GM19438 (cell line): ENCODE measurements around the gene BACE1.

ENCODE experiments used
- ATAC-seq: cut with Tn5 transposase; IDR thresholded peaks from one replicate; pipeline ENCODE4 v1.9.1; 2021; ENCODE audit warnings: low read depth; ENCODE audit not compliant: unreplicated experiment

The BACE1 gene

DNA sequence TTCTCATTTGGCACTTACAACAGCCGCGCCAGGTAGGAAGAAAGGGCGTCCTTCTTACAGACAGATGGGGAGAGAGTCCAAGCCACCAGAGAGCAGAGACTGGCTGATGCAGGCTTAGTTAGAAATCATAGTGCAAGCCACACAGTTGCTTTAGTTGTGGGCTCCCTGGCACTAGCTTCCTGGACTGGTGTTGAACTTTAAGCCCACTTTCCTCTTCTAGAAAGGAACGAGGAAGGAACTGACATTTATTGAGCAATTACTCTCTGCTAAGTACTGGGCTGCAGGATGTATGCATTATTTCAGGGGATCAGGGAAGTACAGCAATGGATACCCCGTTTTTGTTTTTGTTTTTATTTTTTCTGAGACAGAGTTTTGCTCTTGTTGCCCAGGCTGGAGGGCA lies 3.0 kb downstream of the BACE1 start:
- ATAC-seq, result no peak

DNA sequence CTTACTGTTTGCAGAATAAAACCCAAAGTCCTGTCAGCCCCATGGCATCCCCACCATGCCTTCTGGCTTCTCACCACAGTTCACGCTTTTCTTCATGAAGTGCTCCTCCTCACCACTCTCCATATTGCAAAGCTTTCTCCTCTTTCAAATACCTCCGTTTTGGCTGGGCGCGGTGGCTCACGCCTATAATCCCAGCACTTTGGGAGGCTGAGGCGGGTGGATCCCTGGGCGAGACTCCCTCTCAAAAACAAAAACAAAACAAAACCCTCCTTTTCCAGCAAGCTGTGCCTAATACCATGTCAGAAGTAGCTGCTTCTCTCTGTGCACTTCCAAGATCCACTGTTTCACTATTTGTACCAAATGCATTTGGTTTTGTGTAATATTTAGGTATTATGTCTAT lies 6.7 kb downstream of the BACE1 start:
- no peak for ATAC-seq

DNA sequence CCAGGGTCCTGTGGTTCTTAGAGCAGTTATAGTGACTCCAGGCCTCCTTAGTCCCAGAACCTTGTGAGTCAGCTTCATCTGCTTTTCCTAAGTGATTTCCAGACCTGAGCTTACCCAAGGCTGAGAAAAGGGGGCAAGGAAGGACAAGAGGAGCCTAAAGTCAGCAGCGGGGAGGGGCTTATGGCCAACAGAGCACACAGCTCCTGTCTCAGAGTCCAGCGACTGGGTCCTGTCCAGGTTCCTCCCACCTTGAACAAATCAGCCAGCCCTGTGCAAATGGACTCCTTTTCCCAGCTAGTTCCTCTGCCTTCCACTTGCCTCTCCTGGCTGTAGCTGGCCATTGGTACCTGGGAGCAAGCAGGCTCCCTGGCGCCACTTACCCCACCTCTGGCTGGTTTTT lies 10.9 kb downstream of the BACE1 start:
- no peak for ATAC-seq

DNA sequence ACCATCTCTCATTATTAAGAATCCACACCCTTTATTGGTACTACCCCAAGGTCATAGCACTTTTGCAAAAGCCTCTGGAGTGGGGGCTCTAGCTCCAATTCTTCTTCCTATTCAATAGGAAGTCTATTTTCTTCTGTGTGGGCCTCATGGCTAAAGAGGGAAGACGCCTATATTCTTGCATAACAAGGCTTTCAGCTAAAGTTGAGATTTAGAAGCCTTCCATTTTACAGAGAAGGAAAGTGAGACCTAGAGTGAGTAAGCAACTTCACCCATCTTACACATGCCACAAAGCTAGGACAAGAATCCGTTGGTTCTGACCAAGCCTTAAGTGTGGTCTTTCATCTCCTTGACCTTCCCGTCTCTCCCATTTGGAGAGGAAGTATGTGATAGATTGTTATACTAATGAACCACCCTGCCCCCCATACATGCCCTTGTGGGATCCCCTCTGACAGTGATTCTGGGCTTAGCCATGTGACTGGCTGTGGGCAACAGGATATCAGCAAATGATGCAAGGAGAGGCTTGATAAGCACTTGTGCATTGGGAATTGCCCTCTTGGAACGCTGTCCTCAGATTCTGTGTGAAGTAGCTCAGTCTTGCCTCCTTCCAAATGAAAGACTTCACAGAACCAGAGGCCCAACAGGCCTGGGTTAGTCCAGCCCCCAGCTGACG lies 12.3 kb downstream of the BACE1 start:
- no peak for ATAC-seq

DNA sequence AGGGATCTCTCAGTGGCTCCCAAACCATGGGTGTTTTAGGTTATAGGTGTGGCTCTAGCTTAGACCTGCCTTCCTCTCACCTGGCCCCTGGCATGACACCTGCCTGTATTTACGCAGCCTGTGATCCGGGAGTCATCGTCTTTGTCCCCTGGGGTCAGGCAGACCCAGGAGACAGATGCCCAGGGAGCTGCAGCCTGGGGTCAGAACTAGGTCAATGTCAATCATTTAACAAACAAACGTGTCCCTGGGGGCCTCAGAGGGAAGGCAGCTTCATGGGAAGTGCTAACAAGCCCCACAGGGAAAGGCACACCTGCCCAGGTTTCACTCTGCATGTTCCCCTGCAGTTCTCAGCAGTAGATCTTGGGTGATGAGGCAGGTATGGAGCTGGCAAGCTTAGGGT lies 13.0 kb downstream of the BACE1 start:
- no peak for ATAC-seq

DNA sequence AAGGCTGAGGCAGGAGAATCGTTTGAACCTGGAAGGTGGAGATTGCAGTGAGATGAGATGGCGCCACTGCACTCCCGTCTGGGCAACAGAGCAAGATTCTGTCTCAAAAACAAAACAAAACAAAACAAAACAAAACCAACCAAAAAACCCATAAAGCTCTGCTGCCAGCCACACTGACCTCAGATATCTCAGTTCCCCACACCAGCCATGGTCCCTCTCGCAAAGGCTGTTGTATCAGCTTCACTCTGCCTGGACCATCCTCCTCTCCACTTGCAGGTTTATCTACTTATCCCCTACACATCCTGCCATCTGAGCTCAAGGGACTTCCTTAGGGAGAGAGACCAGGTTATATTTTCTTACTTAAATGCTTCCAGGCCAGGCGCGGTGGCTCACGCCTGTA lies 13.8 kb downstream of the BACE1 start:
- no peak for ATAC-seq

DNA sequence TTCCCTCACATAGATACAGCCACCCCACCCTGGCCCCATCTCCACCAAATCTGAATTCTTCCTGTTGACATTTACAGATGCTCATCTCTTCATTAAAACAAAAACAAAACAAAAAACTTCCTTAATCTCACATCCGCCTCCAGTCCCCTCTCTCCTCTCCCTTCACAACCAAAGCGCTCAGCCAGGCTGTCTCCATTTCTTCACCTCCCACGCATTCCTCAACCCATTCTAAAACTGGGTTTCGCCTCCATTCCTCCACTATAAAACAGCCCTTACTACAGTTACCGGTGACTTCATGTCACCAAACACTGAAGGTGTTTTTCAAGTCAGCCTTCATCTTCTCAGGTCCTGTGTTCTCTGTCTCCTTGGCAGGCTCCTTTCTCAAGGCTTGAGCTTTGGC lies 15.3 kb downstream of the BACE1 start:
- no peak for ATAC-seq

DNA sequence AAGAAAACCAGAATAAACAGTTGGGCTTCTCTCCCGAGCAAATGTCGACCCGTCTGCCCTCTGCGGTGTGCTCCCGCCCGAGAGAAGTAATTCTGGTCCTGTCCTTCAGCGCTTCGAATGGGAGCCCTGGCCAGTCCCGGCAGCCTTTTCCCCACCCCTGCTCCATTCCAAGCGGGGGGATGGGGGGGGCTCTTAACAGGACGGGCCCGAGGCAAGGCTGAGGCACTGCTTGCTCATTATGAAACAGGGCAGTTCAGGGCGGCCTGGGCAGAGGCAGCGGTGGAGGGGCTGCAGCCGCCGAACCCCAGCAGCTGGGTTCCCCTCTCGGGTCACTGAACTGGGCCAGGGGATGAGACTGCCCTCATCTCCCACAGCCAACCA lies 15.8 kb downstream of the BACE1 start:
- ATAC-seq, result no peak

DNA sequence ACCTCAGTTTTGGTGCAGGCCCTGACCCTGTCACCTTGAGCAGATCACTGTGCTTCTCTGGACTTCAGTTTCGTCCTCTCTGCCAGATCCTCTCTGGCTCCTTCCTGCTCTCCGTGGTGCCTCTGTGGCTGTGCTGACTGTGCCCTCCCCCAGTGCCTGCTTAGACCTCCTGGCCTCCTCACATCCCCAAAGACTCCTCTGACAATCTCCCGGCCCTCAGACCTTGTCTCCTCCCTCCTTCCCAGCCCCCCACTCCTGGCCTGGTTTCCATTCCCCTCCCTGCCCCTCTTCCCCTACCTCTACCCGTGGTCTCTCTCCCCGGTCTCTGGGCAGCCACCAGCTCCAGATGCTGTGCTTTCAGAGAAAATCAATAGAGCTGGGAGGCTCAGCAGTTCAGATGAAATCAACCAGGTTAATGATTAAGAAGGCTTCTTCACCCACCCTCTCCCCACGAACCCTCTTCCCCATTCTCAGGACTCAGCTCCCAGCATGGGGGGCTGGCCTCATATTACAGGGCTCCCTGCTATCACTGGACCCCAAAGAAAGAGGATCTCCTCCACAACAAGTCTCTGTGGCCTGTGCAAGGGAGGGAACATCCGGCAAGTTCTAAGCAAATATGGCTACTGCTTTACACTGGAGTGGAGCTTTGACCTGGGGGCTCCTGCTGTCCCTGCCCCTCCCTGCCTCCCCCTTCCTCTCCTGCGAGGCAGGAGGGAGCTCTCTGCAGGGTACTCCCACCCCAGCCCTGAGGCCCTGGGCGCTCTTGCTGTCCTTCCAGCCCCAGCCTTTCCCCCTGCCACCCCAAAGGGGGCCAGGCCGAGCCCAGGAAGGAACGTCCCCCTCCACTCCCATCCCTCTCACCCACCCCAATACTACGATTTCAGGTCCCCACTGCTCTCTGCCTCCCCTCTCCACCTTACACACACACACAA lies 16.4 kb downstream of the BACE1 start:
- no peak for ATAC-seq

DNA sequence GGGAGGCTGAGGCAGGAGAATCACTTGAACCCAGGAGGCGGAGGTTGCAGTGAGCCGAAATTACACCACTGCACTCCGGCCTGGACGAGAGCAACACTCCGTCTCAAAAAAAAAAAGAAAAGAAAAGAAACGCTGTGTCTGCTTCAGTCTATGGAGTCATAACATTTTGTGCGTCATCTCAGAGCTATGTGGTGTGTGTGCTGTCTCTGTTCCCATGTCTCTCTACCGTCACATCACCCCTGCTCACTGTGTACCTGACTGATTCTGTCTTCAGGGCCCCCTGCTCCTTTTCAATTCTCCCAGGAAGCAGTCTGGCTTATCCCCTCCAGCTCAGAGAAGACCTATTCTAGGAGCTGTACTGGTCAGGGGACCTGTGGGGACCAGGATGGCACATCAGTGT lies 17.9 kb downstream of the BACE1 start:
- ATAC-seq, result no peak

DNA sequence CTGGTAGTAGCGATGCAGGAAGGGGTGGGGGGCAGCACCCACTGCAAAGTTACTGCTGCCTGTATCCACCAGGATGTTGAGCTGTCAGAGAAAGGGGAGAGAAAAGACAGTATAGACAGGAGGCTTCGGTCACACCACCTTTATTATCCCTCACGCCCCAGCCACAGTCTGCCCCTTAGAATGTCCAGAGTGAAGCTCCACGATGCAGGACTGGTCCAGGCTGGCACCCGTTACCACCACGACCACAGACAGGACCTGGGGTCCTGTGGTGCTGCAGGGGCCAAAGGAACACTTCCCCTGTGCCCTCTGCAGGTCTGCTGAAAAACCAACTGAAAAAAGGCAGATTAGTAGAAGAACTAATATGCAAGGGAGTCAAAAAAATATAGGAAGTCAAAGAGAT lies 19.2 kb downstream of the BACE1 start:
- ATAC-seq, result no peak

DNA sequence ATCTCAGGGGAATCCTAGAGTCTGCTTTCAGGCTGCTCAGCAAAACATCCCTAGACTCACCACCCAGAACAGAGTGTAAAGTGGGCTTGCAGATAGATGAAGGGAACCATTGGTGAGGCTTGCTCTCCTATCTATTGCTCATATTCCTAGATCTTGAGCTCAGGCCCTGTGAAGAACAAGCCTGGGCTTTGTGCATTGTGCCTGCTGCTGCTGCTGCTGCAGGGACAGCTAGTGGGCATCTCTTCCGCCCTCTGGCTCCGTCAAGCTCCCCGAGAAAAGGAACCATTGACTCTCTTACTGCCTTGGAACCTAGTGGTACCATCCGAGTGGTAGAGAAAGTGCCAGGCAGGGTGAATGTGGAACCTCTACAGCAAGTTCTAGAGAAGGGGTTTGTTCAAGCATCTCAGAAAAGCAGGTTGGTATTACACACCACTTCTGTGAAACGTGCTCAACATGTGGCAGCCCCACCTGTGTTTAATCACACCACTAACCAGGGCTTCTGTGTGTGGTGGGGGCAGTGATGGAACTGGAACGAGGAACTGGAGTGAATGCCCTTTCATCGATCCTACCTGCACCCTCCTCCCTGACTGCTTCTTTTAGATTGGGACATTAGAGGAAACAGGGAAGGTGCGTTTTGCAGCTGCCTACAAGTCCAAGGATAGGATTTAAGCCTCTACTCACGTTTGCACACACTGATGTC lies 20.5 kb downstream of the BACE1 start:
- no peak for ATAC-seq

DNA sequence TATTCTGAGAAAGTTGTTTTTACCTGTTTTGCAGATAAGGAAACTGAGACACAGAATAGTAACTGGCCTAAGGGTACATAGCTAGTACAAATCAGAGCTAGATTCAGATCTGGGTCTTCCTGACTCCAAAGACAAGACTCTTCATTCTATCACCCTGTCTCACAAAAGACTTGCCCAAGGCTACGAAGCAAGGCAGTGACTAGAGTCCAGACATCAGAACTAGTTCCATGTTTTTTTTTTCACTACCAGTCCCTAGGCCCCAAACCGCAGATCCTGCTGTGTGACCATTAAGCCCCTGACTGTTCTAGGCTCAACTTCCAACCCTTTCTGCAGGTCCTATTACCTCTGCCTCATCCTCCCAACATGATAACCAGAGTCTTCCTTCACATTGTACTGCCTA lies 23.4 kb downstream of the BACE1 start:
- no peak for ATAC-seq

DNA sequence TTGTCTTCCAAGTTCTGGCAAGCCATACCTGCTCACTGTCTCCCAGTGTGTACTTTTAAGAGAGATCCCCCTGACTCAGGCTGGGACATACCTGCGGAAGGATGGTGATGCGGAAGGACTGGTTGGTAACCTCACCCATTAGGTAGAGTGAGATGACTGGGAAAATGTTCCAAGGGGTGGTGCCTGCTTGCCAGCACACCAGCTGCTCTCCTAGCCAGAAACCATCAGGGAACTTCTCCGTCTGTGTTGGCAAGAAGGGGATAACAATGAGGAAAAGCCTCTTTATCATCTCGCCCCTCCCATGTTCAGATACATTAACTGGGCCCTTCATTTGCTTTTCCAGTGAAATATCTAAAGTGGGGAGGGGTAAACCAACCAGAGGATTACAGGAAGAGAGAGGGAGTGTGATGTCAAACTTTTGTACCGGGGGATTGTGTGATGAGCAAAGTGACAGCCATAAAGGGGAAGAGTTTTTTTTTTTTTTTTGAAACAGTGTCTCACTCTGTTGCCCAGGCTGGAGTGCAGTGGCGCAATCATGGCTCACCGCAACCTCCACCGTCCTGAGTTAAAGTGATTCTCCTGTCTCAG lies 25.2 kb downstream of the BACE1 start, which contains the start of gene BACE1-AS:
Gene BACE1-AS (plus strand): TSS at position 538 of the 588 bp plus-strand sequence.
- no peak for ATAC-seq

DNA sequence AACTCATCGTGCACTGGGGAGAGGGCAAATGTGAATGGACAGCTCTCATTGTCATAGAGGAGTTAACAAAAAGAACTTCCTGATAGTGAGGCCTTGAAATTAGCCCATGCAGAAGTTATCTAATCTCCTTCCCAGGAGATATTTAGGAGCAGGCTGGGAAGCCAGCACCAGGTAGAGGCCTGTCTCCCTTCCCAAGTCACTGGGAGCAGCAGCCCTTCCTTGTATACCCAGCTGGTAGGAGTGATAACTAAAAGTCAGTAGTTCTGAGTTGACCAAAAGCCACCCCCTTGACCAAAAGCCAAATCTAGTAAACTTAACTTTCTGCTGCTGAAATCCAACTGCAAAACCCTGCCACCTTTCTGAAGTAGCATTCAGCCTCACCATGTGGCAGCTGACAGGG lies 26.3 kb downstream of the BACE1 start:
- no peak for ATAC-seq

DNA sequence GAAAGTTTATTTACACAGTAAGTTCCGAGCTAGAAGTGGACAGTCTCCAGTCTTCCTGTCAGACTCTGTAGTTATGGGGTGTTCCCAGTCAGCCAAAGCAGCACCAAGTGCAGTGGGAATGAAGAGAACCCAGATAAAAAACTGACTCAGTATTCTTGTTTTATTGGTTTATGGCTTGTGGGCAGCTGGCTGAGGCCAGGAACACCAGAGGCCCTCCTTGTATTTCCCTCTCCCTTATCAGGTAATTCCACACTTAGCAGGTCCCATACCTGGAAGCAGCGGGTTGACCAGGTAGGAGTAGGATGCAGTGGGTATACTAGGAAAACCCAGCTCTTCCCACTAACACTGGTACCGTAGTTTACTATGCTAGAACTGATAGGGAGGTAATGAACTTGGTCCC lies 28.4 kb downstream of the BACE1 start:
- ATAC-seq, result no peak

DNA sequence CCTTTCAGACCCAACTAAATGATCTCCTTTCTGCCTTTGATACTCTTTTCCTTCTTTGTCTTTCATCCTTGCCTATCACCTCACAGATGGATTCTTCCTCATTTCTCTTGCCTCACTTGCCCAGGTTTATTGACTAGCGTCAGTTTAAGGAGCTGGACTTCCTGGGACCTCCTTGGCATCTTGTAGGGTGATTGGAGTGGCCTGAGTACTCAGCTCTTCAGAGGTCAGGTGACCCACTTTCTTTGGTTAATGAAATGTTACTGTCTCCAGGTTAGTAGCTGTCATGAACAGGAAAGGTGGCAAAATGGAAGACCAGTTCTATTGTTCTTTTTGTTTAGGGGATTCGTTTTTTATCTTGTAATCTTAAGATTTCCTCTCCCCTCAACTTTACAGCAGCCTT lies 29.5 kb downstream of the BACE1 start:
- ATAC-seq, result no peak

DNA sequence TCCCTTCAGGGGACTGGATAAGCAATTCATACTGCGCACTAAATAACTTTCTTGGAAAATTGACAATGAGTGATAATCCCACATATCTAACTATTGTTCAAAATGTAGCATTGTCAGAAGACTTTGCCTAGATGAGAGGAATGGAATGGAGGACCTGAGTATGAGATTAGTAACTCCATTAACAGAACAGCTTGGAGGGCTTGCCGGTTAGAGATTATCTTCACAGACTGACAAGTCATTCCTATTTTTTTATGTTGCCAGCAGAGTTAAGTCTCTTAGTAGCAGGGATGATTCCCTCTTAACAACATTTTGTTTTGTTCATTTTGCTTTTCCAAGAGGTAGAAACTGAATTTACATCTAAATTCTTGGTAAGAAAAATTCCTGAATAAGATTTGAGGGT lies 32.0 kb downstream of the BACE1 start:
- ATAC-seq, result no peak

DNA sequence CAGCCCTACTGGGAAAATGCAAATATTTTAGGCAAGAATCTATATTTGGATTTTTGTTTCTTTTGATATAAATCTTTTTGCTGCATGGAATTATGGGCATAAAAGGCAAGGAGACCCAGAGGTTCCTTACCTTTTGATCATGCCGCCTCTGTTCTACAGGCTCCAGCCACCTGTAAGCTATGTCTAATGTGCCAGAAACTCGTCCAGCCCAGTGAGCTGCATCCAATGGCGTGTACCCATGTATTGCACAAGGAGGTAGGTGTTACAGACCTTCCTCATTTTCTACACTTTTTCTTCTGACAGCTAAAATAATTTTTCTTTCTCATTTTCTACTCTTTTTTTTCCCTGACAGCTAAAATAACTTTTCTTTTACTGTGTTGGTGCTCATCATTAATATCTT lies 33.1 kb downstream of the BACE1 start:
- no peak for ATAC-seq

DNA sequence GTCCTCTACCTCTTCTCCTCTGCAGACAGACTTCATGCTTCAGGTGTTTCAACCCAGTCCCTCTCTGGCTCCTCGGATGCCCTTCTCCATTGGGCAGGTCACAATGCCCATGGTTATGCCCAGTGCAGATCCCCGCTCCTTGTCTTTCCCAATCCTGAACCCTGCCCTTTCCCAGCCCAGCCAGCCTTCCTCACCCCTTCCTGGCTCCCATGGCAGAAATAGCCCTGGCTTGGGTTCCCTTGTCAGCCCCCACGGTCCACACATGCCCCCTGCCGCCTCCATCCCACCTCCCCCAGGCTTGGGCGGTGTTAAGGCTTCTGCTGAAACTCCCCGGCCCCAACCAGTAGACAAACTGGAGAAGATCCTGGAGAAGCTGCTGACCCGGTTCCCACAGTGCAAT lies 34.2 kb downstream of the BACE1 start:
- ATAC-seq, result no peak

DNA sequence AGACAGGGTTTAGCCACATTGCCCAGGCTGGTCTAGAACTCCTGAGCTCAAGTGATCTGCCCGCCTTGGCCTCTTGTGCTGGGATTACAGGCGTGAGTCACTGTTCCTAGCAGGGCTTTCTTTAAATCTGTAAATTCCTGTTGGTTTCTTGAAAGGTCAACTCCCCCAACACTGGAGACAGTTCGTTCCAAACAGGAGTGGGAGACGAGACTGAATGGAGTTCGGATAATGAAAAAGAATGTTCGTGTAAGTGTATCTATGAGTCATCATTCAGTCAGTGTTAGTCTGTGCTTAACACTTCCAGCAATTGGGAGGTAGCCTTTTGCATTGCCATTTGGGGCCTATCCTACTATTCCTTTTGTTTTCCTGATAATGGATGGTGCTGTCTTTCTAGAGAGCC lies 34.9 kb downstream of the BACE1 start:
- no peak for ATAC-seq
